Measurements from ENCODE around the gene HBP1.
A peak's percentile ranks its signal among the peaks of the same experiment; 100 is the strongest.
"Not testable (repeated sequence)": the region's sequence is repeated elsewhere in the genome, so short reads cannot be mapped to it uniquely, and the experiment has no call there.

Gene HBP1

DNA sequence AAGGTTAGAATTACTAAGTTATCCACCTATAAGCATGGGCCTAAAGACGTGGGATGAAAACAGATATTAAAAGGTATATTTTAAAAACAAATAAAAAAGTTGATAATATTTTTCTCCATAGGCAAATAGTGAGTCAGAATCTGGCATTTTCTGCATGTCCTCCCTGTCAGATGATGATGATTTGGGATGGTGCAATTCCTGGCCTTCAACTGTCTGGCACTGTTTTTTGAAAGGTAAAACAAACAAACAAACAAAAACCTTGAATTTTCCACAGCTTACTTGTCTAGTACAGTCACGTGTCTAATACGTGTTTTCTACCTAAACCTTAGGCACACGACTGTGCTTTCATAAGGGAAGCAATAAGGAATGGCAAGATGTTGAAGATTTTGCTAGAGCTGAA lies 17.4 kb downstream of the HBP1 start:
- DNase-seq = no peak

GRCh38 chr7:107187774-107188173 lies 19.0 kb downstream of the HBP1 start:
- no peak for DNase-seq

DNA sequence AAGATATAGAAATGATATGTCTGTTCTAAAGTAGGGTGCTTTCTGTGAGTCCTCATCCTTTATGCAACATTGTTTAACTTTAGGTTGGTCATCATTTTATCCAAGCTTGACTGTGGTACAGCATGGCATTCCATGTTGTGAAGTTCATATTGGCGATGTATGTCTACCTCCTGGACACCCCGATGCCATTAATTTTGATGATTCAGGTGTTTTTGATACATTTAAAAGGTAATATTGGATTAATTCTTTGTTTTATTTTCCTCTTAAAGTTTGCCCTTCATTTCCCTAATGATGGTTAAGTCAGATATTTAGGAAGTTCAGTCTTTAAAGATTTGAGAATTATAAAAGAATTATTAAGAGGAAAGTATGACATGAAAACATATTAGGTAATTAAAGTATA lies 21.3 kb downstream of the HBP1 start:
- DNase-seq = no peak

DNA sequence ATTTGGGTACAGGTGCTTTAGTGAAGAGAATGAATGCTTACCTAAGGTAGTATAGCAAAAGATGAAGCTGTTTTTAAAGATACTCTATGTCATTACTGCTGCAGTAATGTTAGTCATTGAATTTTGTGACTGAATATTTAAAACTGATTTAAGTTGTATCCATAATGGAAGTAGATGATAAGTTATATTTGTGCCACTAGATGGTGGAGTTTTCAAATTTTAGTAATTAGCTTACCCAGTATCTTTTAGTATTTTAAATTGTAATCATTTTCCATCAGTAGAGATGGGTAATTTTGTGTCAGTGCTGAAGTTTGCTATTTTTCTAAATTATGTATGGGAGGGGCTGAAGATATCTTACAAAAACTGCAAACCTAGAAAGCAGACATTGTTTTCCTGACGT lies 25.2 kb downstream of the HBP1 start:
- DNase-seq = no peak

DNA sequence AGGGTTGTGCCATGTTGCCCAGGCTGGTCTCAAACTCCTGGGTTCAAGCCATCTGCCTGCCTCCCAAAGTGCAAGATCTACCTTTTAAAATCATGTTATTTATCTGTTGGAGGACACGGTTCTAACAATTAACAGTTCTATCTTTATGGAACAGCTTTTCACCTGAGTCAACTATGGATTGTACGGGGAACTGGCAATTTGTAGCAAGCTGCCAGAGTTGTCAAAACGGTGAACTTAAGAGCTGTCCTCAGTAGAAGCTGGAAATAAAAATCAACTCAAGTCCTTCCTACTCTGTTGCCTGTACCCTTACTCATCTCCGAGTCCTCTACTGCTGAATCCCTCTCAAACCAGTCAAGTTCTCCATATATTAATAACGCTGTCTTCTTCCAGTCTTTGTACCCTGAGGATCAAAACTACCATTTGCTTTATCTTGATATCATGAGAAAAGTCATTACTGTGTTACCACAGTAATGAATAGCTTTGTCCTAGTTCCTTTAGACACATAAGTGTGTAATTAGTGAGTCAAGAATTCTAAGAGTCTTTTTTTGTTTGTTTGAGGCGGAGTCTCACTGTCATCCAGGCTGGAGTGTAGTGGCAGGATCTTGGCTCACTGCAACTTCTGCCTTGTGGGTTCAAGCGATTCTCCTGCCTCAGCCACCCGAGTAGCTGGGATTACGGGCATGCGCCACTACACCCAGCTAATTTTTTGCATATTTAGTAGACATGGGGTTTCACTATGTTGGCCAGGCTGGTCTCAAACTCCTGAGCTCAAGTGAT lies 28.2 kb downstream of the HBP1 start:
- no peak for DNase-seq

GRCh38 chr7:107201795-107202450 lies 33.1 kb downstream of the HBP1 start:
- DNase-seq = peak; percentile 27

GRCh38 chr7:107203607-107204006 lies 34.8 kb downstream of the HBP1 start:
- no peak for DNase-seq

DNA sequence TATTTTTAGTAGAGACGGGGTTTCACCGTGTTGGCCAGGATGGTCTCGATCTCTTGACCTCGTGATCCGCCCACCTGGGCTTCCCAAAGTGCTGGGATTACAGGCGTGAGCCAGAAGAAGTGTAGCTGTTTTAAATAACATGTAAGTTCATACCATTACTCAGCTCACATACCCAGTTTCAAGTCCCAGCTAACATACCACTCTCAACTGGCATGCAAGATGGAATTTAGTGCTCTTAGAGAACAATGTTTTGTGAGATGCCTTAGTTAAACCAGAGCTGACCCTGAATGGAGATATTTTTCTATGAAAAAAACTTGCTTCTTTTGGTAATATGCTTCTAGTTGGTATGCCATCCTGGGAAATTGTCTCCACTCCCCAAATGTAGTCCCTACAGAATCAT lies 37.3 kb downstream of the HBP1 start:
- no peak for DNase-seq

DNA sequence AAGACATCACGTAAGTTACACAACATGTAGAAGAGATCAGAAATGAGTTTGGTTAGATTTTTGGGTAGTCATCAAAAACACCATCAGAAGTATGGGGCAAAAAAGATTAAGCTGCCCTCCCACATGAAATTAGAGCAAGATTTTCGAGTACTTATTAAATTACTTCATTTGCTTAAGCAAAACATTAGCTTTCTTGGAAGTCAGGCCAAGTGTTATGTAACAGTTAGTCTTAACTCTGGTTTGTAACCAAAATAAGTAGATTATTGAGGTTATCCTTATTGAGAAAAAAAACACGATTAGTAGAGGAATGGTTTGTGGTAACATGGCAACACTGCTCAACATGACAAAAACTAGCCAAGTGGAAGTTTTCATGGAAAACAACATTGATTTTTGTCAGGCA lies 37.9 kb downstream of the HBP1 start:
- no peak for DNase-seq

GRCh38 chr7:107207459-107207858 lies 38.7 kb downstream of the HBP1 start:
- no peak for DNase-seq

DNA sequence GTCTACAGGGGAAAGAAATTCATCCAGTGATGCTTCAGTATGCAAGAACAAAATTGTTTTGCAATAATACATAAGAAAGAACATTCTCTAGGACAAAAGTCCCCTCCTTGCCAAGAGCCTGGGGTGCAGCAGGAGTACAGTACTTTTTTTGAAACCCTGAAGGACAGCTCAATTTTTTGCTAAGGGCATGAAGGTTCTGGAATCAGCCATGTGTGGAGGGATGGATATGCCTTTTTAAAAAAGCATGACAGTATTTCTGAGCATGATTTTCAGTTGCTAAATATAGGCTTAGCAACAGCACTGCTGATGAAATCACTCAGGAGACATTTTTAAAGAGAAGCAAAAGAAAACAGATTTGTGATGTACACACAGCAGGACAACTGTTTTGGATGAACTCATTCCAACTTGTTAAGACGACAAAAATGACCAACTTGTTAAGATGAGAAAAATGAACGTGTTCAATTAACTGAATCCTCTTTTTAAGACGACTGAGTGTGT lies 39.3 kb downstream of the HBP1 start:
- no peak for DNase-seq

GRCh38 chr7:107208563-107208962 lies 39.8 kb downstream of the HBP1 start:
- DNase-seq = no peak

DNA sequence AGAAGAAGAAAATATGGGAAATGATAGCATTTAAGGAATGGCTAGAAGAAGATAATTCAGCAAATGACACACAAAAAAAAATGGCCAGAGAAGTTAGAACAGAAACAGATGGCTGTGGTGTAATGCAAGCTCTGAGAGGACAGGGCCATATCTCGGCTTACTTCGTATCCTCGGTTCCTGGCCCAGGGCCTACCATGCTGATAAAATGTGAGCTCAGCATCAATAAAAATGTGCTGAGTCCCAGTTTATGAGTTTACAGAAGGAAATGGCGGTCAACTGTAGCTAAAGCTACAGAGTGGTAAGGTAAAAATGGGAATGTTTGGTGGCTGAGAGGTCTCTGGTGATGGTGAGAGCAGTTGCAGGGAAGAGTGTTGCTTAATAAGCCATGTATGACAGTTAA lies 40.8 kb downstream of the HBP1 start:
- no peak for DNase-seq

DNA sequence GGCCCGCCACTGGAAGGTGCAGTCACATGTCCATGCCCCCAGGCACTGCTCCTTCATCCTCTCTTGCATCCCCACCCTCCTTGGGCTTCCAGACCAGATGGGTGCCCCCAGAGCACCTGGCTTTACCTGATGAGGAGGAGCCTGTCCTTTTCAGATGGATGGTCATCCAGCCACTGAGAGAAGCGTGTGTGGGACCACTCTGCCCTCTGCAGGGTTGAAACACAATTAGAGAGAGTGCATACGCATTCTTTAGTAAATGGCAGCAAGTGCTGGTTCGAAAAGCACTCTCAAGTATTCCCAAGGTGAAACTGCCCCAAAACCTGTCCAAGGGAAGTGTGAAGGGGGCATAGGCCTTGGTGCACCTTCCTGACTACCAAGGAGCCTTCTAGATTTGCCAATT lies 41.6 kb downstream of the HBP1 start:
- no peak for DNase-seq

- no peak for DNase-seq
These were observed 43.9 kb downstream of the HBP1 start for GRCh38 chr7:107212725-107213124.

DNA sequence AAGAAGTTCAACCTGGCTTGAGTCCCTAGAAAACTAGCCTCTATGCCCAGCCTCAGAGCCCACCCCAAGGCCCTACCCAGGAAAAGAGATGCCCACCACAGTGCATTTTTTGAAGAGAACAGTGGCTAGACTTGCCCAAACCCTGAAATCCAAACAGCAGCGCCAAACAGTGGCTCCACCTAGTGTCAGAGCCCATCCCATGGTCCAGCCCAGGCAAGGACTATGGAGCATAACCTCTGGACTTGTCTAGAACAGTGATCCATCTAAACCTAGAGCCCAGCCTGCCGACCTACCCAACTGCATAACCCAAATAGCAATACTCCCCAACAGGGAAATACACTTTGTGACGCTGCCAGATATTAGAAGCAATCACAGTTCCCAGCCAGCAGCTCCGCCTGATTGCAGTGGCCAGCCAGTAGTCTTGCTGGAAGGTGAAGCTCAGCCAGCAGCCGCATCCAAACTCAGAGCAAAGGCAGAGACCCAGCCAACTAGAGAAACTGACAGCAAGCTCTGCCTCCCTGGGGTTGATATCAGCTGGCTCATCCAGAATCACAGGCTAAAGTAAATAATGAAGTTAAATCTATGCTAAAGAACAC lies 44.5 kb downstream of the HBP1 start:
- DNase-seq = no peak

DNA sequence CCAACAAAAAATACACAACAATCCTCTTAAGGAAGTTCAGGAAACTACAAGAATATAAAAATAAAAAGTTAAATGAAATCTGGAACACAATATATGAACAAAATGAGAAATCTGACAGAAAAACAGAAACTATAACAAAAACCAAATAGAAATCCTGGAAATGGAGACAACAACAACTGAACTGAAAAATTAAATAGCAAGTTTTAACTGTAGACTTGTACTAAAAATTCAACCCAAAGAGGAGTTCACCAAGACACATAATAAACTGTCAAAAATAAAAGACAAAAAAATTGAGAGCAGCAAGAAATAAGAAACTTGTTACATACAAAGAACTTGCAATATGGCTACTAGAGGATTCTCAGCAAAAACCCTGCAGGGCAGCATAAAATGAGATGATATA lies 45.1 kb downstream of the HBP1 start:
- no peak for DNase-seq

- no peak for DNase-seq
These were observed 50.9 kb downstream of the HBP1 start for GRCh38 chr7:107219563-107220244.

DNA sequence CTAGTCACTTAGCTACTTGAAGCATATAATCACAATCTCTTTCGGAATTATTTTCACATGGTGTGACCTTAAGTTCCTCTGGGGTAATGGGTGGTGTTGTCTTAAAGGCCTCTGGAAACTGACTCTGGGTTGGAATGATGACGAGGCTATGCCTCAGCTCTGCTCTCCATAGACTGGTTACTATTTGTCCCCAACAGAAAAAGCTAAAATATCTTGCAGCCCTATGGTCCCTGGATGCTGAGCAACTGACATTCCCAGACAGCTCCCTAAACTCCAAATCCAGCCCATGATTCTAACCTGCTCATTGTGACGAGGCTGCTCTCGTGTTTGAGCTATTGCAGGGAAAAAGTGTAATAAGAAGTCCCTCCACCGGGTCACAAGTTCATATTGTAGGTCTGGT lies 51.6 kb downstream of the HBP1 start:
- DNase-seq = no peak

- not testable (repeated sequence) for DNase-seq
These were observed 52.0 kb downstream of the HBP1 start for GRCh38 chr7:107220806-107221205.

- DNase-seq = no peak
These were observed 55.8 kb downstream of the HBP1 start for GRCh38 chr7:107224374-107225223.

GRCh38 chr7:107228291-107228690 lies 59.5 kb downstream of the HBP1 start:
- DNase-seq = no peak

DNA sequence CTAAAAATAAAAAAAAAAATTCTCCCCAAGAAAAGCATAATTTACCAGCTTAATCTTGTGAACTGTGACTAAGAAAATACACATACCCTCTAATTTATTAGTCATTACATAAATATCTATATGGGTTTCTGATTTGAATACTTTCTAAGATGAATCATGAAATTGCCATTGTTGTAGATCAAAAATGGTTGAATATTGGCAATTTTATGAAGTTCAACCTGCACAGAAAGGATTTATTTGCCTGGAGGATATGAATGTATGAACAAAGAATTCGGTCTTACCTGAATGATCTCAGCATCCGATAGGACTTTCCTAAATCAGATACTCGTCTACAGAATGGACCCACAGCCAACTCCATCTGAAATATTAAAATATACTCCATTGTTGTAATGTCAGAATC lies 61.5 kb downstream of the HBP1 start:
- DNase-seq = no peak
